ENCODE results near the gene MED26. TPM values are rescaled to one million over a fixed set of nuclear protein-coding genes. Genes with fewer than 3 reads are reported as not detected.
A peak's percentile ranks its signal among the peaks of the same experiment; 100 is the strongest.

The MED26 gene
- total RNA-seq, 1 experiment from 2014 or later, result 11.4 TPM

DNA sequence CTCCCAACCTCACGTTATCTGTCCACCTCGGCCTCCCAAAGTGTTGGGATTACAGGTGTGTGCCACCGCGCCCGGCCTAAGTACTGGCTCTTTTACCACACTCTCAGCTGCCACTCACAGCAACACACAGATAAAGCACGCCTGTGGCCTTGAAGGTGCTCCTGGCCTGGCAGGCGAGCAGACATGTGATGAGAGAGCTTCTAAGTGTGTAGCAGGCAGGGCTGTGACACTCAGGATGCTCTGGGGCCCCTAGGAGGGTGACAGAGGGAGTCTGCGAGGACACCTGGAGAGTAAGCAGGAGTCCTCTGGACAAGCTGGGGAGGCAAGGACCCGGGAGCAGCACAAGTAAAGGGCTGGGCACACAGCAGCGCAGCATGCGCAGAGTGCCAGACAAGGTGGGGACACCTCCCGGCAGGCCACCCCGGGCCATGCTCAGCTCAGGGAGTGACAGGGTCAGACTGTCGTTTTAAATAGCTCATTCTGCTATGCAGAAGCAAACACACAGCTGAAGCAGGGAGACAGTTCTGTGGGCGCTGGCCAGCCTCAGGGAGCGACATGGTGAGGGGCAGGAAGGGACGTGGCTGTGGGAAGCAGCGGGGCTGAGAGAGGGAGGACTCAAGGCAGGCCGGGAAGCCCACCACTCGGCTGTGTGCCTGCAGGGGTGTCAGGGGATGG, 26.5 kb downstream of the MED26 start:
- no peak overlapping the region for H4K8ac ChIP-seq (replicated peaks; ENCODE audit: insufficient read length, low read depth, low read length)
- no peak overlapping the region for H3K4me3 Mint-ChIP-seq
- no peak overlapping the region for H3K27ac ChIP-seq (ENCODE audit: insufficient read length, low read depth, low read length)
- H3K79me1 ChIP-seq (ENCODE audit: insufficient read depth, low read depth, low read length, poor library complexity, severe bottlenecking), result peaks cover 10% of the 10 kb centered on the region
- no peak overlapping the region for H3K56ac ChIP-seq (ENCODE audit: insufficient read length, low read depth, low read length)
- no peak overlapping the region for H3K4ac ChIP-seq (ENCODE audit: low read depth, low read length)
- no peak overlapping the region for H2BK120ac ChIP-seq (ENCODE audit: low read depth, low read length, poor library complexity, severe bottlenecking)
- no peaks in the 10 kb centered on the region for H3K27me3 ChIP-seq (ENCODE audit: insufficient read depth, low read length)
- no peak overlapping the region for H3K4me2 ChIP-seq (ENCODE audit: insufficient read depth, insufficient read length, low read length)
- H3K23me2 ChIP-seq (ENCODE audit: insufficient read length, low read depth, low read length, poor library complexity, severe bottlenecking), result no peaks in the 10 kb centered on the region
- no peaks in the 10 kb centered on the region for H3K4me1 ChIP-seq (ENCODE audit: insufficient read depth, low read length)
- H3K18ac ChIP-seq (ENCODE audit: insufficient read length, low read depth, low read length), result no peak overlapping the region
- H3K36me3 Mint-ChIP-seq (ENCODE audit: insufficient read depth in 1 of 3, low read depth in 3 of 3), result no peaks in the 10 kb centered on the region
- TF ChIP-seq, protein P1, sequence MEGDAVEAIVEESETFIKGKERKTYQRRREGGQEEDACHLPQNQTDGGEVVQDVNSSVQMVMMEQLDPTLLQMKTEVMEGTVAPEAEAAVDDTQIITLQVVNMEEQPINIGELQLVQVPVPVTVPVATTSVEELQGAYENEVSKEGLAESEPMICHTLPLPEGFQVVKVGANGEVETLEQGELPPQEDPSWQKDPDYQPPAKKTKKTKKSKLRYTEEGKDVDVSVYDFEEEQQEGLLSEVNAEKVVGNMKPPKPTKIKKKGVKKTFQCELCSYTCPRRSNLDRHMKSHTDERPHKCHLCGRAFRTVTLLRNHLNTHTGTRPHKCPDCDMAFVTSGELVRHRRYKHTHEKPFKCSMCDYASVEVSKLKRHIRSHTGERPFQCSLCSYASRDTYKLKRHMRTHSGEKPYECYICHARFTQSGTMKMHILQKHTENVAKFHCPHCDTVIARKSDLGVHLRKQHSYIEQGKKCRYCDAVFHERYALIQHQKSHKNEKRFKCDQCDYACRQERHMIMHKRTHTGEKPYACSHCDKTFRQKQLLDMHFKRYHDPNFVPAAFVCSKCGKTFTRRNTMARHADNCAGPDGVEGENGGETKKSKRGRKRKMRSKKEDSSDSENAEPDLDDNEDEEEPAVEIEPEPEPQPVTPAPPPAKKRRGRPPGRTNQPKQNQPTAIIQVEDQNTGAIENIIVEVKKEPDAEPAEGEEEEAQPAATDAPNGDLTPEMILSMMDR (conservative IDR thresholded peaks at IDR 0.05), result no peak
- H3K79me2 ChIP-seq (ENCODE audit: insufficient read depth, low read length), result peaks cover 14% of the 10 kb centered on the region; the same call in 1 of the 2 replicates
- H2BK15ac ChIP-seq (ENCODE audit: low read depth, low read length), result no peak overlapping the region
- H2BK20ac ChIP-seq (ENCODE audit: low read depth, low read length, poor library complexity, severe bottlenecking), result no peak overlapping the region
- no peaks in the 10 kb centered on the region for H3K9me3 Mint-ChIP-seq
- H2BK12ac ChIP-seq (ENCODE audit: insufficient read length, low read depth, low read length), result no peak overlapping the region
- H3K4me1 Mint-ChIP-seq, result peaks cover 0 to 6% of the 10 kb centered on the region in 2 experiments; a peak in 3 of 4 replicates
- H3K14ac ChIP-seq (ENCODE audit: insufficient read depth, low read length), result no peak overlapping the region; the same call in 1 of the 2 replicates
- no peak overlapping the region for H2BK5ac ChIP-seq (ENCODE audit: insufficient read length, low read length)
- no peak overlapping the region for H3T11ph ChIP-seq (ENCODE audit: low read length)
- H4K20me1 ChIP-seq (ENCODE audit: control insufficient read depth, insufficient read depth, insufficient read length), result no peaks in the 10 kb centered on the region
- H3K27ac Mint-ChIP-seq, result peak overlapping the region in 1 of 3 experiments; percentile 49; a peak in 2 of 7 replicates
- H2AK5ac ChIP-seq (ENCODE audit: insufficient read length, low read length), result no peak overlapping the region
- H3K9me3 ChIP-seq (ENCODE audit: control insufficient read depth, low read depth, low read length), result no peaks in the 10 kb centered on the region
- no peaks in the 10 kb centered on the region for H3K27me3 Mint-ChIP-seq (ENCODE audit: low read depth)
- no peak overlapping the region for H4K5ac ChIP-seq (ENCODE audit: insufficient read length, low read depth, low read length)
- no CpG with 5 or more reads among the region's 20 CpGs for WGBS (ENCODE audit: extremely low coverage, insufficient read length, low lambda C conversion rate)
- H3K23ac ChIP-seq (ENCODE audit: insufficient read length, low read depth, low read length), result no peak overlapping the region
- H3K9ac ChIP-seq (ENCODE audit: extremely low read depth, insufficient read length, low read length), result no peak overlapping the region
- H4K91ac ChIP-seq (ENCODE audit: insufficient read length, low read depth, low read length), result no peak overlapping the region
- no peak for DNase-seq
- no peak overlapping the region for H2AFZ ChIP-seq (ENCODE audit: low read length)
